ENCODE measurements around the gene TMBIM1.

TMBIM1 gene

DNA sequence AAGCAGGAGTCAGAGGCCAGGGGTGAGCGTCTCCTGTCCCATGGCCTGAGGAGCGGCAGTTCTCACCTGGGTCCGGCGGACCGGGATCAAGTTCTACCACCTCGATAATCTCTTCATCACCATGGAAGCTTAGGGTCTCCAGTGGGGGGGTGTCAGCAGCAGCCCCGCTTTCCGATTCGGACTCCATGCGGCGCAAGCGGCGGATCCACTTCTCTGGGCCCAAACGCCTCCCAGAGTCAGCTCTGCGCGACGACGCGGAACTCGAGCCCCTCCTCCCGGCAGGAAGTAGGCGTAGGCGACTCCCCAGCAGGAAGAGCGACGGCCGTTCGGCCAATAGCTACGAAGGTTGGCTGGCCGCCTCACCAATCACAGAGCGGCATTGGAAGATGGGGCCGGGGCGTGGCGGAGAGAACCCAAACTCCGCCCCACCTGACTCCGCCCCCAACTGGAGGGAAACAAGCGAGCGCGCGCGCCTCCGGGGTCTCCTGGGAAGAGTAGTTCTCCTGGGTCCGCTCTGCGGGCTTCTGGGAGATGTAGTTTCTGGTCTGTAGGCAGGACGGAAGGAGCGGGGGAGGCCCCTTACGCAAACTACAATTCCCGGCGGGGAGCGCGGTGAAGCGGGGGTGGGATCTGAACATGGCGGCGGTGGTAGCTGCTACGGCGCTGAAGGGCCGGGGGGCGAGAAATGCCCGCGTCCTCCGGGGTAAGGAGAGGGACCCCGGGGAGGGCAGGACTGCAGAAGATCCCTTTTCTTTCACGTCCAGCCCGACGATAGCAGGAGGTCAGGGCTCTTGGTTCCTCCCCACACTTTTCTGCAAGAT is 22.2 kb downstream of the TMBIM1 start, which contains the start of the genes AAMP and PNKD:
Gene AAMP (minus strand): TSS at position 238 of the 821 bp plus-strand sequence. CDS start 51 bp downstream, at position 187.
Gene PNKD (plus strand): TSS at position 620 of the 821 bp plus-strand sequence. CDS start 17 bp downstream, at position 637.
- peak; percentile 64 for TF ChIP-seq FOXP2 (optimal IDR thresholded peaks at IDR 0.05; ENCODE audit: borderline replicate concordance, extremely low read depth, extremely low read length, insufficient read depth)
- TF ChIP-seq TAF1 (IDR thresholded peaks at IDR 0.05; ENCODE audit: borderline replicate concordance, insufficient read depth, low read length), result peak; percentile 47; the same call in 1 of the 2 replicates
- TF ChIP-seq SIN3A (IDR thresholded peaks at IDR 0.05; ENCODE audit: borderline replicate concordance, insufficient read depth, low read length), result 0 out of 2 replicates have a peak, but pooled peaks have one; percentile 8
- no peak for TF ChIP-seq REST (IDR thresholded peaks at IDR 0.05; ENCODE audit: insufficient read depth in 1 of 2, low read depth in 2 of 2, low read length in 2 of 2)
- TF ChIP-seq POLR2AphosphoS5 (IDR thresholded peaks at IDR 0.05; ENCODE audit: low read depth, low read length), result peak; percentile 66; the same call in 1 of the 2 replicates

GRCh38 chr2:218267259-218267658 is 25.0 kb downstream of the TMBIM1 start:
- no peak for TF ChIP-seq POLR2AphosphoS5 (IDR thresholded peaks at IDR 0.05; ENCODE audit: low read depth, low read length)
- TF ChIP-seq TAF1 (IDR thresholded peaks at IDR 0.05; ENCODE audit: borderline replicate concordance, insufficient read depth, low read length), result no peak
- TF ChIP-seq FOXP2 (optimal IDR thresholded peaks at IDR 0.05; ENCODE audit: borderline replicate concordance, extremely low read depth, extremely low read length, insufficient read depth), result no peak
- TF ChIP-seq REST (IDR thresholded peaks at IDR 0.05; ENCODE audit: insufficient read depth in 1 of 2, low read depth in 2 of 2, low read length in 2 of 2), result no peak
- TF ChIP-seq SIN3A (IDR thresholded peaks at IDR 0.05; ENCODE audit: borderline replicate concordance, insufficient read depth, low read length), result no peak

DNA sequence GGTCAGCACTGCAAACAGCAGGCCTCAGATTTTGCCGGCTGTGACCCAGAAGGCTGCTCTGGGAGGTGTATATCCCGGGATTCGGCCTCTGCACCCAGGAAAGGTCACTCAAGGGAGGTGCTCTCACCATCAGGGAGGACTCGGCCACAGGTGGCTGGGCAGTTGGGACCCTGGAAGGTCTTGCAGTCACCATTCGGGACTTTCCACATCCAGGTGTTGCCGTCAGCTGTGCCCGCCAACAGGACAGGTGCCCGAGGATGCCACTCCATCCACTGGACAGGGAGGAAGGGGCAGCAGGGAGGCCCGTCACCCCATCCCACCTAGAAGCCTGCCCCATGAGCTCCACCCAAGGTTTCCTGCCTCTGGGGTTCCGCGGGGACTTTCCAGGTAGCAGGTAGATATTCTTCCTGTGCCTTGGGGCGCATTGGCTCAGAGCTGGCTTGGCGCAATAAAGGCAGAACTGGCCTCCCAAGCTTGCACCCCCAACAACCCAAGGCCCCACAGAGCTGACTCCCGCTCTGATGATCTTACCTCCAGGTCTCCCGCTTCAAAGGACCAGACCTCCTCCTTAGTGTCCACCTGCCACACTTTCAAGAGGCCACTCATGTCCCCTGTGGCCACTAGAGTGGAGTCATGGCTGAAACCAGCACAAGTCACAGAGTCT is 25.9 kb downstream of the TMBIM1 start:
- no peak for TF ChIP-seq FOXP2 (optimal IDR thresholded peaks at IDR 0.05; ENCODE audit: borderline replicate concordance, extremely low read depth, extremely low read length, insufficient read depth)
- TF ChIP-seq TAF1 (IDR thresholded peaks at IDR 0.05; ENCODE audit: borderline replicate concordance, insufficient read depth, low read length), result no peak
- no peak for TF ChIP-seq POLR2AphosphoS5 (IDR thresholded peaks at IDR 0.05; ENCODE audit: low read depth, low read length)
- TF ChIP-seq SIN3A (IDR thresholded peaks at IDR 0.05; ENCODE audit: borderline replicate concordance, insufficient read depth, low read length), result no peak
- TF ChIP-seq REST (IDR thresholded peaks at IDR 0.05; ENCODE audit: insufficient read depth in 1 of 2, low read depth in 2 of 2, low read length in 2 of 2), result no peak

- TF ChIP-seq TAF1 (IDR thresholded peaks at IDR 0.05; ENCODE audit: borderline replicate concordance, insufficient read depth, low read length), result no peak
- TF ChIP-seq SIN3A (IDR thresholded peaks at IDR 0.05; ENCODE audit: borderline replicate concordance, insufficient read depth, low read length), result no peak
- no peak for TF ChIP-seq POLR2AphosphoS5 (IDR thresholded peaks at IDR 0.05; ENCODE audit: low read depth, low read length)
Measured at GRCh38 chr2:218265626-218266025, 26.7 kb downstream of the TMBIM1 start.

GRCh38 chr2:218264773-218265561 is 27.3 kb downstream of the TMBIM1 start:
- no peak for TF ChIP-seq POLR2AphosphoS5 (IDR thresholded peaks at IDR 0.05; ENCODE audit: low read depth, low read length)

All from PFSK-1 (cell line).